Stimulated activated naive CD8-positive, alpha-beta T cell treated with anti-CD3 and anti-CD28 coated beads, Interleukin-15, Interleukin-2, amounts not matched to agents 100 ng/mL and 50 ng/mL, for 24 hours (primary cell): ENCODE results near the gene FBL.
"Not testable (repeated sequence)": the region's sequence is repeated elsewhere in the genome, so short reads cannot be mapped to it uniquely, and the experiment has no call there.

ENCODE experiments used
- H3K27ac Mint-ChIP-seq: one replicate; pipeline ENCODE4 v1.8.0; 2021; ENCODE audit warnings: mild to moderate bottlenecking, mixed read lengths
- H3K27me3 Mint-ChIP-seq: one replicate; pipeline ENCODE4 v1.8.0; 2021; ENCODE audit warnings: mixed read lengths
- H3K36me3 Mint-ChIP-seq: one replicate; pipeline ENCODE4 v1.8.0; 2021; ENCODE audit warnings: low read depth, mixed read lengths
- H3K4me1 Mint-ChIP-seq: one replicate; pipeline ENCODE4 v1.8.0; 2021; ENCODE audit warnings: low read depth, mixed read lengths
- H3K4me3 Mint-ChIP-seq: one replicate; pipeline ENCODE4 v1.8.0; 2021; ENCODE audit warnings: mild to moderate bottlenecking, mixed read lengths
- H3K9me3 Mint-ChIP-seq: one replicate; pipeline ENCODE4 v1.8.0; 2021; ENCODE audit warnings: mixed read lengths

Gene FBL

DNA sequence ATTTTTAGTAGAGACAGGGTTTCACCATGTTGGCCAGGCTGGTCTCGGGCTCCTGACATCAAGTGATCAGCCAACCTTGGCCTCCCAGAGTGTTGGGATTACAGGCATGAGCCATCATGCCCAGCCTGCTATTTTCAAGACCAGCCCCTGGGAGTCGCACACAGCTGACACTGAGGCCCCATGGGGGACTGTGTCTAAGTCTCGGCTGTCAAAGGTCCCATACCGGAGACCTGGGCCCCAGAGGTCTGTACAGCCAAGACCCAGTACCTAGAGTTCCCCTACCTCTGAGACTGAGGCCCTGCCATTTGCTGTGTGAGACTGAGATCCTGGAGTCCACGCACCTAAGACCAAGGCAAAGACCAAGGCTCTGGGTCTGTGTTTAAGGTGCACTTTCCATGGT is 34.1 kb upstream of the FBL start:
- not testable (repeated sequence) for H3K9me3 Mint-ChIP-seq, H3K36me3 Mint-ChIP-seq, H3K4me1 Mint-ChIP-seq, H3K27me3 Mint-ChIP-seq, H3K27ac Mint-ChIP-seq, H3K4me3 Mint-ChIP-seq

- H3K4me1 Mint-ChIP-seq, H3K36me3 Mint-ChIP-seq, H3K4me3 Mint-ChIP-seq, H3K9me3 Mint-ChIP-seq, H3K27me3 Mint-ChIP-seq, H3K27ac Mint-ChIP-seq: not testable (repeated sequence)
These were observed 33.6 kb upstream of the FBL start for GRCh38 chr19:39879796-39880195.

DNA sequence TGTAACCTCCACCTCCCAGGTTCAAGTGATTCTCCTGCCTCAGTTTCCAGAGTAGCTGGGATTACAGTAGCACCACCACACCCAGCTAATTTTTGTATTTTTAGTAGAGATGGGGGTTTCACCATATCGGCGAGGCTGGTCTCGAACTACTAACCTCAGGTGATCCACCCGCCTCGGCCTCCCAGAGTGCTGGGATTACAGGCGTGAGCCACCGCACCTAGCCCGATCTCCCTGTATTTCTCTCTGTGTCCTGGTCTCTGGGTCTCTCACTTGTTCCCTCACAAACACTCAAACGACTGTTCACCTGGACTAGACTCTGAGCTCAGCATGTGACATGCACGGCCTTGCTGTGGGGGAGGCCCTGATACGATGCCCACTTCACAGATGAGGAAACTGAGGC is 32.7 kb upstream of the FBL start:
- not testable (repeated sequence) for H3K27me3 Mint-ChIP-seq, H3K4me1 Mint-ChIP-seq, H3K4me3 Mint-ChIP-seq

GRCh38 chr19:39878398-39878797 is 32.2 kb upstream of the FBL start:
- no peak overlapping the region for H3K4me3 Mint-ChIP-seq
- H3K36me3 Mint-ChIP-seq = no peaks in the 10 kb centered on the region
- H3K27me3 Mint-ChIP-seq = no peaks in the 10 kb centered on the region
- H3K9me3 Mint-ChIP-seq = no peaks in the 10 kb centered on the region
- H3K4me1 Mint-ChIP-seq = no peaks in the 10 kb centered on the region
- no peak overlapping the region for H3K27ac Mint-ChIP-seq

More for the DNA sequence above, 32.7 kb upstream of the FBL start:
- H3K36me3 Mint-ChIP-seq, H3K9me3 Mint-ChIP-seq, H3K27ac Mint-ChIP-seq: not testable (repeated sequence)

- H3K27ac Mint-ChIP-seq, H3K27me3 Mint-ChIP-seq, H3K36me3 Mint-ChIP-seq: not testable (repeated sequence)
These were observed 31.8 kb upstream of the FBL start for GRCh38 chr19:39877982-39878381.

GRCh38 chr19:39877488-39877887 is 31.3 kb upstream of the FBL start:
- H3K9me3 Mint-ChIP-seq, H3K27ac Mint-ChIP-seq, H3K36me3 Mint-ChIP-seq, H3K4me1 Mint-ChIP-seq, H3K27me3 Mint-ChIP-seq, H3K4me3 Mint-ChIP-seq: not testable (repeated sequence)

More at GRCh38 chr19:39877982-39878381, 31.8 kb upstream of the FBL start:
- H3K4me1 Mint-ChIP-seq, H3K4me3 Mint-ChIP-seq, H3K9me3 Mint-ChIP-seq: not testable (repeated sequence)

DNA sequence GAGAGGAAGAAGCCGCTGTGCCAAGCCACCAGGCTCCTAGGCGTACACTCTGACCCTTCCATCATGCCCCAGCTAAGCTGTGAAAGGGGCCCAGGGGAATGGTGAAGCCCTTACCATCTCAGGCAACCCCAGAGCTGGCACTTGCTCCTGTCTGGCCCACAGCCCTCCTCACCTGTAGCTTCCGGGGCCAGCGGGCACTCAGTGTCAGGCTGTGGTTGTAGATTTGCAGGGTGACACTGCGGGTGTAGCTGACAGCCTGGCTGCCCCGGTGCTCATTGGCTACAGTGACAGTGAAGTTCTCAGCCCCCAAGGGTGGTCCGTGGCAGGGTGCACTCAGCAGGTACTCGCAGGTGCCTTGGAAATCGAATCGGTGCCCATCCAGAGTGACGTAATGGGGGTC is 30.3 kb upstream of the FBL start:
- not testable (repeated sequence) for H3K36me3 Mint-ChIP-seq, H3K27me3 Mint-ChIP-seq, H3K4me3 Mint-ChIP-seq, H3K27ac Mint-ChIP-seq, H3K9me3 Mint-ChIP-seq, H3K4me1 Mint-ChIP-seq

GRCh38 chr19:39875401-39875864 is 29.3 kb upstream of the FBL start:
- H3K27me3 Mint-ChIP-seq, H3K4me3 Mint-ChIP-seq, H3K36me3 Mint-ChIP-seq, H3K27ac Mint-ChIP-seq, H3K9me3 Mint-ChIP-seq, H3K4me1 Mint-ChIP-seq: not testable (repeated sequence)

DNA sequence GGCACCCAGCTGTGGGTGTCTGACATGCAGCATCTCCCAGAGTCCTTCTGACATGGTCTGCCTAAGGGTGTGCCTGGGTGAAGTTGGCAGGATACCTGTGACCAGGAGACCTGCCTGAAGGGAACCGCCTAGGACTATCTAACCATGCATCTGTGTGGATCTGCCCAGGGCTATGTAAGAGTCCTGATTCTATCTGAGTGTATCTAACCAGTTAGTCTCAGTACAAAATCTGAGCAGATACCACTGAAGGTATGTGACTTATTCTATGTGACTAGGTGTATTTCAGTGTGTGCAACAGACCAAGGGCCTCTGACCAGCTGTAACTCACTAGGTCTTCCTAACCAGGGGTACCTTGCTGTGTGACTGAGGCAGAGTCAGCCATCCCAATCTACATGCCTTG is 28.2 kb upstream of the FBL start:
- H3K27ac Mint-ChIP-seq = no peak overlapping the region
- H3K9me3 Mint-ChIP-seq = no peaks in the 10 kb centered on the region
- H3K4me1 Mint-ChIP-seq = no peaks in the 10 kb centered on the region
- no peaks in the 10 kb centered on the region for H3K27me3 Mint-ChIP-seq
- H3K36me3 Mint-ChIP-seq = no peaks in the 10 kb centered on the region
- no peak overlapping the region for H3K4me3 Mint-ChIP-seq

GRCh38 chr19:39873385-39873784 is 27.2 kb upstream of the FBL start:
- no peaks in the 10 kb centered on the region for H3K27me3 Mint-ChIP-seq

GRCh38 chr19:39871886-39872866 is 26.0 kb upstream of the FBL start:
- Mint-ChIP-seq H3K4me1 (no peaks in the 10 kb centered on the region), H3K36me3 (no peaks in the 10 kb centered on the region), H3K9me3 (no peaks in the 10 kb centered on the region), H3K27ac (no peak overlapping the region), H3K4me3 (no peak overlapping the region), H3K27me3 (no peaks in the 10 kb centered on the region)

More at GRCh38 chr19:39873385-39873784, 27.2 kb upstream of the FBL start:
- H3K4me3 Mint-ChIP-seq = no peak overlapping the region
- no peaks in the 10 kb centered on the region for H3K4me1 Mint-ChIP-seq
- H3K27ac Mint-ChIP-seq = no peak overlapping the region
- H3K36me3 Mint-ChIP-seq = no peaks in the 10 kb centered on the region
- H3K9me3 Mint-ChIP-seq = no peaks in the 10 kb centered on the region

- no peaks in the 10 kb centered on the region for H3K27me3 Mint-ChIP-seq
- no peaks in the 10 kb centered on the region for H3K36me3 Mint-ChIP-seq
- H3K4me3 Mint-ChIP-seq = no peak overlapping the region
- no peak overlapping the region for H3K27ac Mint-ChIP-seq
- H3K4me1 Mint-ChIP-seq = no peaks in the 10 kb centered on the region
- H3K9me3 Mint-ChIP-seq = no peaks in the 10 kb centered on the region
These were observed 25.2 kb upstream of the FBL start for GRCh38 chr19:39871362-39871761.

- Mint-ChIP-seq H3K36me3 (no peaks in the 10 kb centered on the region), H3K27me3 (no peaks in the 10 kb centered on the region), H3K27ac (no peak overlapping the region), H3K9me3 (no peaks in the 10 kb centered on the region), H3K4me1 (no peaks in the 10 kb centered on the region), H3K4me3 (no peak overlapping the region)
These were observed 24.2 kb upstream of the FBL start for GRCh38 chr19:39870171-39870971.

- Mint-ChIP-seq H3K4me3 (no peak overlapping the region), H3K4me1 (no peaks in the 10 kb centered on the region), H3K27me3 (no peaks in the 10 kb centered on the region), H3K36me3 (peaks cover 3% of the 10 kb centered on the region), H3K9me3 (no peaks in the 10 kb centered on the region), H3K27ac (no peak overlapping the region)
These were observed 21.8 kb upstream of the FBL start for GRCh38 chr19:39867952-39868351.

GRCh38 chr19:39867133-39867532 is 21.0 kb upstream of the FBL start:
- H3K4me3 Mint-ChIP-seq = no peak overlapping the region
- peaks cover 3% of the 10 kb centered on the region for H3K36me3 Mint-ChIP-seq
- no peaks in the 10 kb centered on the region for H3K4me1 Mint-ChIP-seq
- no peaks in the 10 kb centered on the region for H3K27me3 Mint-ChIP-seq
- no peaks in the 10 kb centered on the region for H3K9me3 Mint-ChIP-seq
- H3K27ac Mint-ChIP-seq = no peak overlapping the region
